DND-41 (cell line): Measurements from ENCODE around the gene BAG5.

Source experiments
- CTCF ChIP-seq: IDR thresholded peaks from 2 replicates; pipeline ENCODE4 v1.5.1; 2012; ENCODE audit warnings: borderline replicate concordance, low read length, moderate library complexity, mild to moderate bottlenecking; ENCODE audit not compliant: poor library complexity, severe bottlenecking; ENCODE audit errors: extremely low read depth
- EZH2 ChIP-seq: IDR thresholded peaks from 3 replicates; pipeline ENCODE4 v1.6.1; 2012; ENCODE audit warnings: borderline replicate concordance, low read depth, mild to moderate bottlenecking, moderate library complexity, low read length, inconsistent platforms; ENCODE audit not compliant: severe bottlenecking

- TF ChIP-seq CTCF (no peak), EZH2 (no peak)
Measured at GRCh38 chr14:103543721-103544387, 18.6 kb downstream of the BAG5 start.
